Measurements from ENCODE around the gene VIL1.

VIL1 gene

DNA sequence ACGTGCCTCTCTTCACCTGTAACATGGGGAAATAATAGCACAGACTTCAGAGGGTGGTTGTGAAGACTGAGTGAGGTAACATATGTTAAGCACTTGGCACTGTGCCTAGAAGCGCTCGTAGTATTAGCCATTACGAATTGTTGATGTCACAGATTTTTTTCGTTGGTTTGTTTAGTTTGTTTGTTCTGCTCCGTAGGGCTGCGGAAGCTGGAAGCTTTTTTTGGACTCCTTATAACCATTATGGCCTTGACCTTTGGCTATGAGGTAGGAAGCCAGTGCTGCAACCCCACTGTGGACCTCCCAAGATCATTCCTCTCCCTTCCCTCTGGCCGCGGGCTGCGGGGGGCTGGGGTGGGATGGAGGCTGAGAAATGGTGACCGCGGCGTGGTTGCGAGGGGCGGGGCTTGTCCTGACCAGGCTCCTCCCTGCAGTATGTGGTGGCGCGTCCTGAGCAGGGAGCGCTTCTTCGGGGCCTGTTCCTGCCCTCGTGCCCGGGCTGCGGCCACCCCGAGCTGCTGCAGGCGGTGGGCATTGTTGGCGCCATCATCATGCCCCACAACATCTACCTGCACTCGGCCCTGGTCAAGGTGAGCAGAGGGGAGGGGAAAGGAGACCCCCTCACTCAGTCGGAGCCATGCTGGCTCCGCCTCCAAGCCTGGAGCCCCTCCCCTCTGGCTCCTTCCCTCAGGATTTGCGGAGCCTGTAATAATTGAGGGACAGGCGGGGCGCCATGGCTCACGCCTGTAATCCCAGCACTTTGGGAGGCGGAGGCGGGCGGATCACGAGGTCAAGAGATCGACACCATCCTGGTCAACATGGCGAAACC is 31.3 kb upstream of the VIL1 start:
- ATAC-seq = peak; percentile 14; the same call in 2 of the 3 replicates
- TF ChIP-seq ARNTL (CRISPR knock-in tag; IDR thresholded peaks at IDR 0.05; ENCODE audit: borderline replicate concordance, low read depth) = no peak
- TF ChIP-seq, protein P1, sequence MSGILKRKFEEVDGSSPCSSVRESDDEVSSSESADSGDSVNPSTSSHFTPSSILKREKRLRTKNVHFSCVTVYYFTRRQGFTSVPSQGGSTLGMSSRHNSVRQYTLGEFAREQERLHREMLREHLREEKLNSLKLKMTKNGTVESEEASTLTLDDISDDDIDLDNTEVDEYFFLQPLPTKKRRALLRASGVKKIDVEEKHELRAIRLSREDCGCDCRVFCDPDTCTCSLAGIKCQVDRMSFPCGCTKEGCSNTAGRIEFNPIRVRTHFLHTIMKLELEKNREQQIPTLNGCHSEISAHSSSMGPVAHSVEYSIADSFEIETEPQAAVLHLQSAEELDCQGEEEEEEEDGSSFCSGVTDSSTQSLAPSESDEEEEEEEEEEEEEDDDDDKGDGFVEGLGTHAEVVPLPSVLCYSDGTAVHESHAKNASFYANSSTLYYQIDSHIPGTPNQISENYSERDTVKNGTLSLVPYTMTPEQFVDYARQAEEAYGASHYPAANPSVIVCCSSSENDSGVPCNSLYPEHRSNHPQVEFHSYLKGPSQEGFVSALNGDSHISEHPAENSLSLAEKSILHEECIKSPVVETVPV (CRISPR knock-in tag; IDR thresholded peaks at IDR 0.05) = no peak
- TF ChIP-seq POU6F1 (CRISPR knock-in tag; IDR thresholded peaks at IDR 0.05; ENCODE audit: borderline replicate concordance, low read depth) = no peak
- TF ChIP-seq ZNF565 (CRISPR knock-in tag; conservative IDR thresholded peaks at IDR 0.05; ENCODE audit: low read depth) = no peak

- no peak for TF ChIP-seq ZFP3 (CRISPR knock-in tag; IDR thresholded peaks at IDR 0.05)
- no peak for TF ChIP-seq ZNF565 (CRISPR knock-in tag; conservative IDR thresholded peaks at IDR 0.05; ENCODE audit: low read depth)
- no peak for TF ChIP-seq ESRRG (CRISPR knock-in tag; IDR thresholded peaks at IDR 0.05)
- no peak for TF ChIP-seq ISL1 (CRISPR knock-in tag; IDR thresholded peaks at IDR 0.05)
- no peak for ATAC-seq
Observed at GRCh38 chr2:218389333-218390150, 29.4 kb upstream of the VIL1 start.

- no peak for ATAC-seq
- TF ChIP-seq, protein P2, sequence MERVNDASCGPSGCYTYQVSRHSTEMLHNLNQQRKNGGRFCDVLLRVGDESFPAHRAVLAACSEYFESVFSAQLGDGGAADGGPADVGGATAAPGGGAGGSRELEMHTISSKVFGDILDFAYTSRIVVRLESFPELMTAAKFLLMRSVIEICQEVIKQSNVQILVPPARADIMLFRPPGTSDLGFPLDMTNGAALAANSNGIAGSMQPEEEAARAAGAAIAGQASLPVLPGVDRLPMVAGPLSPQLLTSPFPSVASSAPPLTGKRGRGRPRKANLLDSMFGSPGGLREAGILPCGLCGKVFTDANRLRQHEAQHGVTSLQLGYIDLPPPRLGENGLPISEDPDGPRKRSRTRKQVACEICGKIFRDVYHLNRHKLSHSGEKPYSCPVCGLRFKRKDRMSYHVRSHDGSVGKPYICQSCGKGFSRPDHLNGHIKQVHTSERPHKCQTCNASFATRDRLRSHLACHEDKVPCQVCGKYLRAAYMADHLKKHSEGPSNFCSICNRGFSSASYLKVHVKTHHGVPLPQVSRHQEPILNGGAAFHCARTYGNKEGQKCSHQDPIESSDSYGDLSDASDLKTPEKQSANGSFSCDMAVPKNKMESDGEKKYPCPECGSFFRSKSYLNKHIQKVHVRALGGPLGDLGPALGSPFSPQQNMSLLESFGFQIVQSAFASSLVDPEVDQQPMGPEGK (CRISPR knock-in tag; IDR thresholded peaks at IDR 0.05; ENCODE audit: borderline replicate concordance) = no peak
- TF ChIP-seq SNAI2 (CRISPR knock-in tag; IDR thresholded peaks at IDR 0.05) (no peak), TOX (CRISPR knock-in tag; IDR thresholded peaks at IDR 0.05; ENCODE audit: borderline replicate concordance) (no peak), ZNF70 (CRISPR knock-in tag; IDR thresholded peaks at IDR 0.05) (no peak), PPARA (CRISPR knock-in tag; IDR thresholded peaks at IDR 0.05; ENCODE audit: borderline replicate concordance) (no peak), CSDC2 (CRISPR knock-in tag; IDR thresholded peaks at IDR 0.05) (no peak), ZC3H10 (CRISPR knock-in tag; IDR thresholded peaks at IDR 0.05) (no peak), OSR1 (CRISPR knock-in tag; IDR thresholded peaks at IDR 0.05) (no peak), ZFP3 (CRISPR knock-in tag; IDR thresholded peaks at IDR 0.05) (no peak), GLIS3 (CRISPR knock-in tag; IDR thresholded peaks at IDR 0.05) (no peak), CREB5 (CRISPR knock-in tag; IDR thresholded peaks at IDR 0.05; ENCODE audit: low read depth) (no peak), RARB (CRISPR knock-in tag; IDR thresholded peaks at IDR 0.05) (no peak)
- TF ChIP-seq, protein P3, sequence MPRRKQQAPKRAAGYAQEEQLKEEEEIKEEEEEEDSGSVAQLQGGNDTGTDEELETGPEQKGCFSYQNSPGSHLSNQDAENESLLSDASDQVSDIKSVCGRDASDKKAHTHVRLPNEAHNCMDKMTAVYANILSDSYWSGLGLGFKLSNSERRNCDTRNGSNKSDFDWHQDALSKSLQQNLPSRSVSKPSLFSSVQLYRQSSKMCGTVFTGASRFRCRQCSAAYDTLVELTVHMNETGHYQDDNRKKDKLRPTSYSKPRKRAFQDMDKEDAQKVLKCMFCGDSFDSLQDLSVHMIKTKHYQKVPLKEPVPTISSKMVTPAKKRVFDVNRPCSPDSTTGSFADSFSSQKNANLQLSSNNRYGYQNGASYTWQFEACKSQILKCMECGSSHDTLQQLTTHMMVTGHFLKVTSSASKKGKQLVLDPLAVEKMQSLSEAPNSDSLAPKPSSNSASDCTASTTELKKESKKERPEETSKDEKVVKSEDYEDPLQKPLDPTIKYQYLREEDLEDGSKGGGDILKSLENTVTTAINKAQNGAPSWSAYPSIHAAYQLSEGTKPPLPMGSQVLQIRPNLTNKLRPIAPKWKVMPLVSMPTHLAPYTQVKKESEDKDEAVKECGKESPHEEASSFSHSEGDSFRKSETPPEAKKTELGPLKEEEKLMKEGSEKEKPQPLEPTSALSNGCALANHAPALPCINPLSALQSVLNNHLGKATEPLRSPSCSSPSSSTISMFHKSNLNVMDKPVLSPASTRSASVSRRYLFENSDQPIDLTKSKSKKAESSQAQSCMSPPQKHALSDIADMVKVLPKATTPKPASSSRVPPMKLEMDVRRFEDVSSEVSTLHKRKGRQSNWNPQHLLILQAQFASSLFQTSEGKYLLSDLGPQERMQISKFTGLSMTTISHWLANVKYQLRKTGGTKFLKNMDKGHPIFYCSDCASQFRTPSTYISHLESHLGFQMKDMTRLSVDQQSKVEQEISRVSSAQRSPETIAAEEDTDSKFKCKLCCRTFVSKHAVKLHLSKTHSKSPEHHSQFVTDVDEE (CRISPR knock-in tag; IDR thresholded peaks at IDR 0.05) = no peak
Observed at GRCh38 chr2:218391202-218391601, 27.7 kb upstream of the VIL1 start.
